ENCODE measurements around the gene RPL34.

The RPL34 gene

DNA sequence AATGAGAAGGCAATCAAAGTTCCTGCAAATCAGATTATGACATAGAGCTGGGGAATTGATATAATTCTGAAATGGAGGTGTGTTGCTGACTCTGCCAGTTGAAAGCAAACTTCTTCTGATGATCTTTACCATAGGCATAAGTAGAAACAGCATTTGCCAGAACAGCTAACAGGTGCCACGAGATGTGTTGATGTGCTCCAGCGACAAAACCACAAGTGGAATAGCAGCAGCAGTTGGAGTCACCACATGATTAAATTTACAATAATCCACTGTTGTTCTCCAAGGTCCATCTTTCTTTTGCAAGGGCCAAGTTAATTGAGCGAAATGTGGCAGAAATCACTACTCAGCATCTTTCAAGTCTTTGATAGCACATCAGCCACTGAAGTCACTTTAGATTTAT lies 26.3 kb downstream of the RPL34 start:
- TF ChIP-seq, protein P1, sequence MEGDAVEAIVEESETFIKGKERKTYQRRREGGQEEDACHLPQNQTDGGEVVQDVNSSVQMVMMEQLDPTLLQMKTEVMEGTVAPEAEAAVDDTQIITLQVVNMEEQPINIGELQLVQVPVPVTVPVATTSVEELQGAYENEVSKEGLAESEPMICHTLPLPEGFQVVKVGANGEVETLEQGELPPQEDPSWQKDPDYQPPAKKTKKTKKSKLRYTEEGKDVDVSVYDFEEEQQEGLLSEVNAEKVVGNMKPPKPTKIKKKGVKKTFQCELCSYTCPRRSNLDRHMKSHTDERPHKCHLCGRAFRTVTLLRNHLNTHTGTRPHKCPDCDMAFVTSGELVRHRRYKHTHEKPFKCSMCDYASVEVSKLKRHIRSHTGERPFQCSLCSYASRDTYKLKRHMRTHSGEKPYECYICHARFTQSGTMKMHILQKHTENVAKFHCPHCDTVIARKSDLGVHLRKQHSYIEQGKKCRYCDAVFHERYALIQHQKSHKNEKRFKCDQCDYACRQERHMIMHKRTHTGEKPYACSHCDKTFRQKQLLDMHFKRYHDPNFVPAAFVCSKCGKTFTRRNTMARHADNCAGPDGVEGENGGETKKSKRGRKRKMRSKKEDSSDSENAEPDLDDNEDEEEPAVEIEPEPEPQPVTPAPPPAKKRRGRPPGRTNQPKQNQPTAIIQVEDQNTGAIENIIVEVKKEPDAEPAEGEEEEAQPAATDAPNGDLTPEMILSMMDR (IDR thresholded peaks at IDR 0.05; ENCODE audit: low read depth, low read length, missing control alignments), result no peak
- Histone ChIP-seq H3K4me3 (ENCODE audit: low read depth, low read length) (no peak overlapping the region), H3K27ac (no peak overlapping the region), H3K36me3 (replicated peaks) (peaks cover 4% of the 10 kb centered on the region), H3K27me3 (replicated peaks) (no peaks in the 10 kb centered on the region)
- in situ Hi-C loops (cut with HindIII; ENCODE audit: low pct_ligation_motif_present, low sequenced_read_pairs), result no loop called here
- DNase-seq, result no peak

DNA sequence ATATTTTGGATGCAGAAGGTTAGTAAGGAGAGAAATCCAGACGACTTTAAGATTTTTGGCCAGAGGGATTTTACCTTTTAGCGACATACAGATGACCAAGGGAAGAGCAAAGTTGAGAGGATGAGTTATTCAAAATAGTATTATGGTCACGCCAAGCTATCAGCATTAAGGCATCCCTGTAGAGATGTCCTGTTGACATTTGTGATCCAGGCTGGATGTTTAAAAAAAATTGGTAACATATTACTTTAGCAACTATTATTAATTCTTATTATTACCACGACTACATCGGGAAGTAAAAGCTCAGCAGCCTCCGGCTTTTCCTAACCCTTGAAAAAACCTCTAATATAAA lies 29.5 kb downstream of the RPL34 start:
- no peak for DNase-seq
- Histone ChIP-seq H3K27ac (peak overlapping the region; percentile 98), H3K36me3 (replicated peaks) (peaks cover 6% of the 10 kb centered on the region), H3K4me3 (ENCODE audit: low read depth, low read length) (peak overlapping the region; percentile 91), H3K27me3 (replicated peaks) (no peaks in the 10 kb centered on the region)
- in situ Hi-C loops (cut with HindIII; ENCODE audit: low pct_ligation_motif_present, low sequenced_read_pairs), result no loop called here
- TF ChIP-seq, protein P1 (IDR thresholded peaks at IDR 0.05; ENCODE audit: low read depth, low read length, missing control alignments), result no peak

GRCh38 chr4:108650212-108651013 lies 30.0 kb downstream of the RPL34 start, which contains the start of gene OSTC:
Gene OSTC (plus strand): TSS chr4:108650599. CDS start chr4:108650656, 57 bp downstream.
- Histone ChIP-seq H3K4me3 (ENCODE audit: low read depth, low read length) (peak within 1 kb of the TSS; percentile 91), H3K36me3 (replicated peaks) (peaks cover 7% of the 10 kb centered on the region), H3K27ac (peak within 1 kb of the TSS; percentile 98), H3K27me3 (replicated peaks) (no peaks in the 10 kb centered on the region)
- TF ChIP-seq, protein P1 (IDR thresholded peaks at IDR 0.05; ENCODE audit: low read depth, low read length, missing control alignments), result no peak
- in situ Hi-C loops (cut with HindIII; ENCODE audit: low pct_ligation_motif_present, low sequenced_read_pairs), result no loop called here
- DNase-seq, result peak; percentile 96

DNA sequence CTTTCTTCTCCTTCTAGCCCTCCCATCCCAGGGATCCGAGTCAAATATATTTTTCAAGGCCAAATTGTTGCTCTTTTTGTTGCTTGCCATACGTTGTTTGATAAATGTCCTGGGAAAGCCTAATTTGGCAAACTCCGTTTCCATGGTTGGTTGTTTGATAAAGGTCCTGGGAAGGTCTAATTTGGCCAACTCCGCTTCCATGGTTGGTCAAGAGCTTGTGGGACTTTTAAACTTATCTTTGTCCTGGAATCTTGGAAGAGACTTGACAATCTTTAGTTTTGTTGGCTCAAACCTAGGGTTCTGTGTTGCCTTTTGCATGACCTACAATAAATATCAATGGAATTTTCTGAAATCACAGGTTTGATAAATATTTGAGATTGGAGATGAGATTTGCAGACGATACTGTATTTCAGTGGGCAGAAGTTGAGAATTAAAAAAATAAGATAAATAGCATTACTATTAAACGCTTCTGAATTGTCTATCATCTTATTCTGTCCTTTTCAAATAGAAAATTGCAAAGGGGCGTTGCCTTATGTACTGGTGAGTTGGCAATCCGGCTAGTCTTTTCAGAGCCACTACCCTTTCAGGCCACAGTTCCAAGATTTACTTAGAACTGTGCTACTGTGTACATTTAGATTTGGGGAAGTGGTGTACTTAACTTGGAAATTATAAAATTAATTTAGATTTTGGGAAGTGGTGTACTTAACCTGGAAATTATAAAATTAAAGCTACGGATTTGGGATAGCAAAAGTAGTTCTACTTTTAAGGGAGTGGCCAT lies 30.8 kb downstream of the RPL34 start:
- peaks cover 10% of the 10 kb centered on the region for H3K36me3 ChIP-seq (replicated peaks)
- H3K4me3 ChIP-seq (ENCODE audit: low read depth, low read length), result peak overlapping the region; percentile 91
- H3K27me3 ChIP-seq (replicated peaks), result no peaks in the 10 kb centered on the region
- H3K27ac ChIP-seq, result peak overlapping the region; percentile 98
- TF ChIP-seq, protein P1 (IDR thresholded peaks at IDR 0.05; ENCODE audit: low read depth, low read length, missing control alignments), result no peak
- DNase-seq, result peak; percentile 63
- in situ Hi-C loops (cut with HindIII; ENCODE audit: low pct_ligation_motif_present, low sequenced_read_pairs), result no loop called here

DNA sequence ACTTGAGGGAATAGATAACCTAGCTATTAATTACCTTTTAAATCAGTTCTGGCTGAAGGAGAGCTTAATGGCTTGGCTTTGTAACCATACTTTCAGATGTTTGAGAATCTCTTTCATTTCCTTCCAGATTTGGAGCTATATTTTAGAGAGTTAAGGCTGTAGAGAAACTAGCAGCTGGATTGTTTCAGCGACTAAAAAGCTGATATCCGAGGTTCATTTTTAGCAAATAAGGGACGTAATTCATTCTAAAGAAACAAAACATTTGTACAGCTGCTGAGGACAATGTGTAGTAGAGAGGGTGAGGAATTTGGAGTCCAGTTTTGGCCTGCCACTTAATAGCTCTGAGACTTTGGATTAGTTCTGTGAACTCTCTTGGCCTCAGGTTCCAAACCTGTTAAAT lies 42.3 kb downstream of the RPL34 start:
- Histone ChIP-seq H3K4me3 (ENCODE audit: low read depth, low read length) (no peak overlapping the region), H3K27ac (no peak overlapping the region), H3K36me3 (replicated peaks) (peaks cover 63% of the 10 kb centered on the region), H3K27me3 (replicated peaks) (no peaks in the 10 kb centered on the region)
- no peak for DNase-seq
- TF ChIP-seq, protein P1 (IDR thresholded peaks at IDR 0.05; ENCODE audit: low read depth, low read length, missing control alignments), result no peak
- in situ Hi-C loops (cut with HindIII; ENCODE audit: low pct_ligation_motif_present, low sequenced_read_pairs), result no loop called here

Measured in brain microvascular endothelial cell (primary cell).